B cell (primary cell): ENCODE data around the gene BLM. TPM values are rescaled to one million over a fixed set of nuclear protein-coding genes. Genes with fewer than 3 reads are reported as not detected.
"Not testable (repeated sequence)": the region's sequence is repeated elsewhere in the genome, so short reads cannot be mapped to it uniquely, and the experiment has no call there.

Source experiments
- ATAC-seq: fragments of 200-7000 bp; cut with Tn5 transposase; one replicate; pipeline ENCODE4 v1.10.0; 2021; ENCODE audit warnings: low read depth, mild to moderate bottlenecking, moderate number of reproducible peaks, moderate library complexity
- CTCF ChIA-PET: fragments of 350-600 bp; sonication (Branson Sonifier 250); formaldehyde crosslinking; loops from one replicate; lab custom pipeline; 2021; ENCODE audit warnings: antibody characterized with exemption, inconsistent platforms; lab: Charles Lee
- POLR2A ChIA-PET: fragments of 350-600 bp; sonication (Branson Sonifier 250); formaldehyde crosslinking; loops from one replicate; lab custom pipeline; 2021; ENCODE audit warnings: antibody characterized with exemption; lab: Charles Lee
- DNase-seq: peaks from one replicate; pipeline ENCODE4 v3.0.0; 2013
- H2AFZ ChIP-seq: 2 replicates; pipeline ENCODE4 v1.6.1; 2012; ENCODE audit warnings: mild to moderate bottlenecking, low read depth, low read length; ENCODE audit not compliant: insufficient read depth, poor library complexity, severe bottlenecking
- H3K27ac ChIP-seq, 2 donors: 1 replicate in 1 of 2; 2 replicates in 1 of 2; pipeline ENCODE4 v1.5.1; 2012 to 2013; ENCODE audit warnings: low read length in 2 of 2, mild to moderate bottlenecking in 2 of 2, moderate library complexity in 1 of 2
- H3K27me3 ChIP-seq, 4 experiments: fragments of 200-600 bp in 1 of 4; sonication (generic) in 1 of 4; replicated peaks in 1 of 4; 1 replicate in 2 of 4; 2 replicates in 2 of 4; pipeline versions ENCODE4 v1.6.1 to v1.7.0; 2013 to 2016; ENCODE audit warnings: low read length in 3 of 4, mild to moderate bottlenecking in 2 of 4, mixed read lengths in 1 of 4, moderate library complexity in 1 of 4; ENCODE audit not compliant: insufficient read depth in 4 of 4, control insufficient read depth in 3 of 4; ENCODE audit errors: control extremely low read depth in 1 of 4
- H3K36me3 ChIP-seq, 2 experiments: replicated peaks in 1 of 2; 1 replicate in 1 of 2; 2 replicates in 1 of 2; pipeline versions ENCODE4 v1.6.1 to v1.7.1; 2013; ENCODE audit warnings: low read length in 1 of 2; ENCODE audit not compliant: insufficient read depth in 2 of 2, control insufficient read depth in 1 of 2; ENCODE audit errors: control extremely low read depth in 1 of 2, extremely low read depth in 1 of 2
- H3K4me1 ChIP-seq, 2 donors: fragments of 200-600 bp in 1 of 2; sonication (generic) in 1 of 2; 1 replicate in 1 of 2; 2 replicates in 1 of 2; pipeline versions ENCODE4 v1.5.1 to v1.6.1; 2013 to 2017; ENCODE audit warnings: low read length in 2 of 2; ENCODE audit not compliant: control insufficient read depth in 2 of 2, insufficient read depth in 2 of 2
- H3K4me2 ChIP-seq: replicated peaks from 2 replicates; pipeline ENCODE3; 2012; ENCODE audit warnings: mild to moderate bottlenecking, low read depth, low read length; ENCODE audit not compliant: poor library complexity, severe bottlenecking
- H3K4me3 ChIP-seq, 5 experiments: fragments of 200-600 bp in 1 of 5; sonication (generic) in 1 of 5; 1 replicate in 3 of 5; 2 replicates in 2 of 5; pipeline versions ENCODE4 v1.5.1 to v1.7.0; 2011 to 2016; ENCODE audit warnings: low read length in 4 of 5, mild to moderate bottlenecking in 4 of 5, low read depth in 2 of 5, control low read depth in 1 of 5, moderate library complexity in 1 of 5; ENCODE audit not compliant: insufficient read depth in 1 of 5; ENCODE audit errors: control extremely low read depth in 1 of 5, extremely low read depth in 1 of 5
- H3K79me2 ChIP-seq: fragments of 200-600 bp; sonication (generic); one replicate; pipeline ENCODE4 v1.6.0; 2016; ENCODE audit warnings: low read length; ENCODE audit not compliant: control insufficient read depth, insufficient read depth
- H3K9ac ChIP-seq: fragments of 200-600 bp; sonication (generic); 2 replicates; pipeline ENCODE4 v1.6.1; 2017; ENCODE audit warnings: mild to moderate bottlenecking, low read length, moderate library complexity
- H3K9me3 ChIP-seq, 3 donors: one replicate each; pipeline versions ENCODE4 v1.6.1 to v1.7.1; 2013; ENCODE audit warnings: low read length in 2 of 3; ENCODE audit not compliant: control insufficient read depth in 2 of 3, insufficient read depth in 1 of 3; ENCODE audit errors: control extremely low read depth in 1 of 3
- H4K20me1 ChIP-seq: 2 replicates; pipeline ENCODE4 v1.6.0; 2012; ENCODE audit warnings: mild to moderate bottlenecking, low read length; ENCODE audit not compliant: insufficient read depth, control insufficient read depth, poor library complexity, severe bottlenecking
- H3K27ac Mint-ChIP-seq: one replicate; pipeline ENCODE4 v1.8.0; 2021; ENCODE audit warnings: mixed read lengths
- H3K27me3 Mint-ChIP-seq: one replicate; pipeline ENCODE4 v1.8.0; 2021; ENCODE audit warnings: mixed read lengths
- H3K4me1 Mint-ChIP-seq: one replicate; pipeline ENCODE4 v1.8.0; 2021; ENCODE audit warnings: mixed read lengths
- H3K4me3 Mint-ChIP-seq: one replicate; pipeline ENCODE4 v1.8.0; 2021; ENCODE audit warnings: mixed read lengths
- H3K9me3 Mint-ChIP-seq: one replicate; pipeline ENCODE4 v1.8.0; 2022; ENCODE audit warnings: mixed read lengths; ENCODE audit not compliant: insufficient read depth
- EZH2 ChIP-seq: IDR thresholded peaks from 2 replicates; pipeline ENCODE4 v1.6.1; 2012; ENCODE audit warnings: borderline replicate concordance, low read depth, mild to moderate bottlenecking, moderate library complexity, low read length; ENCODE audit not compliant: insufficient read depth, poor library complexity, severe bottlenecking
- WGBS: methylation state at CpG from one replicate; pipeline ENCODE4 v1.1.5; 2013; ENCODE audit warnings: missing lambda C conversion rate; ENCODE audit not compliant: insufficient coverage; 5-methylcytosine and 5-hydroxymethylcytosine counted together
- intact Hi-C: fragments of 100-400 bp; cut with micrococcal nuclease; formaldehyde crosslinking; loops from one replicate; pipeline ENCODE4 v1.10.0; 2022
- polyA plus RNA-seq: library from polyadenylated mRNA; depleted of rRNA; stranded (reverse); fragments of >200 nt; gene quantifications from 2 replicates; pipeline ENCODE4 v1.2.3, GENCODE V29; 2012
- total RNA-seq, 2 donors: library from RNA; stranded (reverse); fragments of 120-200 nt in 1 of 2; gene quantifications; 1 replicate in 1 of 2; 2 replicates in 1 of 2; pipeline versions ENCODE4 v1.2.3 to v1.2.4, GENCODE V29; 2013 to 2022
- TF ChIP-seq, protein P1 (sequence below): fragments of 200-600 bp; IDR thresholded peaks from one replicate; pipeline ENCODE4 v1.8.0; 2022; ENCODE audit warnings: antibody characterized with exemption, mild to moderate bottlenecking

The BLM gene
- total and polyA plus RNA-seq, 2 donors (not counting 1 experiment from before 2014, with no cell fraction given) = 5.2 to 17.4 TPM

DNA sequence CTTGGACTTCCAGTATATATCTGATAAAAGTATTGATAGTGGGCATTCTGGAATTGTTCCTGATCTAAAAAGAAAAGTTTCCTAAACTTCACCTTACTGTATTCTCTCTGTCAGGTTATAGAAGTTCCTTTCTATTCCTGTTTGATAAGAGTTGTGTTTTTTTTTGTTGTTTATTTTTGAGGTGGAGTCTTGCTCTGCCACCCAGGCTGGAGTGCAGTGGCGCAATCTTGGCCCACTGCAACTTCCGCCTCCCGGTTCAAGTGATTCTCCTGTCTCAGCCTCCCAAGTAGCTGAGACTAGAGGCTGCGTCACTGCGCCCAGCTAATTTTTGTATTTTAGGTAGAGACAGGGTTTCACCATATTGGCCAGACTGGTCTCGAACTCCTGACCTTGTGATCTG, 13.1 kb downstream of the BLM start:
- CTCF ChIA-PET = no interaction called here

DNA sequence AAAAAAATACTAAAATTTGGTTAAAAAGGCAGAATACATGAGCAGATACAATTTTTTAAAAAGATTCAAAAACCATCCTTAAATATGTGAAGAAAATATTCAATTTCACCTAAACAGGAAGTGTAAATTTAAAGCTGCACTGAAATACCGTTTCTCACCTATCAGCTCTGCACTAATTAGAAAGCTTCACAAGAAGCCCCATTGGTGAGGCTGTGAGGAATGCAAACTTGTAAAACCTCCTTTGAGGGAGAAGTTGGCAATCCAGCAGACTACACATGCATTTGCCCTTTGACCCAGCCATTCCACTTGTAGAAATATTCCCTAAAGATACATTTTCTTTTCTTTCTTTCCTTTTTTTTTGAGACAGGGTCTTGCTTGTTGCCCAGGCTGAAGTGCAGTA, 18.8 kb downstream of the BLM start:
- WGBS = no CpG with 5 or more reads among the region's 1 CpG
- no peak for TF ChIP-seq EZH2
- TF ChIP-seq, protein P1, sequence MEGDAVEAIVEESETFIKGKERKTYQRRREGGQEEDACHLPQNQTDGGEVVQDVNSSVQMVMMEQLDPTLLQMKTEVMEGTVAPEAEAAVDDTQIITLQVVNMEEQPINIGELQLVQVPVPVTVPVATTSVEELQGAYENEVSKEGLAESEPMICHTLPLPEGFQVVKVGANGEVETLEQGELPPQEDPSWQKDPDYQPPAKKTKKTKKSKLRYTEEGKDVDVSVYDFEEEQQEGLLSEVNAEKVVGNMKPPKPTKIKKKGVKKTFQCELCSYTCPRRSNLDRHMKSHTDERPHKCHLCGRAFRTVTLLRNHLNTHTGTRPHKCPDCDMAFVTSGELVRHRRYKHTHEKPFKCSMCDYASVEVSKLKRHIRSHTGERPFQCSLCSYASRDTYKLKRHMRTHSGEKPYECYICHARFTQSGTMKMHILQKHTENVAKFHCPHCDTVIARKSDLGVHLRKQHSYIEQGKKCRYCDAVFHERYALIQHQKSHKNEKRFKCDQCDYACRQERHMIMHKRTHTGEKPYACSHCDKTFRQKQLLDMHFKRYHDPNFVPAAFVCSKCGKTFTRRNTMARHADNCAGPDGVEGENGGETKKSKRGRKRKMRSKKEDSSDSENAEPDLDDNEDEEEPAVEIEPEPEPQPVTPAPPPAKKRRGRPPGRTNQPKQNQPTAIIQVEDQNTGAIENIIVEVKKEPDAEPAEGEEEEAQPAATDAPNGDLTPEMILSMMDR = no peak
- H3K9me3 ChIP-seq = peaks cover 2 to 4% (median 3%) of the 10 kb centered on the region in 3 donors
- peaks cover 17% of the 10 kb centered on the region for H3K79me2 ChIP-seq
- ChIA-PET CTCF (interaction anchor here (0.6 kb wide), 1 partner anchor 846 kb away, joined by 5 read pairs; no protein-coding TSS in a partner anchor), POLR2A (interaction anchor here (0.5 kb wide), 1 partner anchor 13 kb away, joined by 3 read pairs; no protein-coding TSS in a partner anchor)
- no peak overlapping the region for H3K4me3 ChIP-seq
- no peak overlapping the region for H3K27ac ChIP-seq
- H3K4me2 ChIP-seq = no peak overlapping the region
- no peaks in the 10 kb centered on the region for H3K27me3 Mint-ChIP-seq
- H3K4me1 Mint-ChIP-seq = peaks cover 3% of the 10 kb centered on the region
- H3K27me3 ChIP-seq = no peaks in the 10 kb centered on the region
- H3K36me3 ChIP-seq = peaks cover 3 to 6% of the 10 kb centered on the region in 2 experiments
- ATAC-seq (no peak), DNase-seq (no peak)
- peaks cover 4% of the 10 kb centered on the region for H3K9me3 Mint-ChIP-seq
- H3K27ac Mint-ChIP-seq = no peak overlapping the region
- H3K4me1 ChIP-seq = no peaks in the 10 kb centered on the region
- no peak overlapping the region for H3K9ac ChIP-seq
- H2AFZ ChIP-seq = no peak overlapping the region
- H3K4me3 Mint-ChIP-seq = no peak overlapping the region
- H4K20me1 ChIP-seq = no peaks in the 10 kb centered on the region
- intact Hi-C loops = no loop called here

More for the DNA sequence above, 13.1 kb downstream of the BLM start:
- peaks cover 52% of the 10 kb centered on the region for H3K79me2 ChIP-seq
- Mint-ChIP-seq H3K27ac (no peak overlapping the region), H3K4me3 (no peak overlapping the region), H3K9me3 (no peaks in the 10 kb centered on the region), H3K27me3 (no peaks in the 10 kb centered on the region), H3K4me1 (peaks cover 6% of the 10 kb centered on the region)
- no peak for ATAC-seq
- no peak overlapping the region for H2AFZ ChIP-seq
- no peaks in the 10 kb centered on the region for H4K20me1 ChIP-seq
- DNase-seq = no peak
- H3K4me3 ChIP-seq = no peak overlapping the region
- peaks cover under 1 to 1% of the 10 kb centered on the region in 2 donors for H3K4me1 ChIP-seq
- H3K9me3 ChIP-seq = peaks cover 2 to 4% (median 3%) of the 10 kb centered on the region in 3 donors
- intact Hi-C loops = no loop called here
- H3K27me3 ChIP-seq = no peaks in the 10 kb centered on the region
- H3K9ac ChIP-seq = no peak overlapping the region
- peaks cover 2 to 6% of the 10 kb centered on the region in 2 experiments for H3K36me3 ChIP-seq
- POLR2A ChIA-PET = interaction anchor here (0.7 kb wide), 1 partner anchor 28 kb away, joined by 3 read pairs; no protein-coding TSS in a partner anchor
- H3K27ac ChIP-seq = no peak overlapping the region
- no peak overlapping the region for H3K4me2 ChIP-seq
- TF ChIP-seq EZH2 = no peak
- 100% methylated on average over 6 of the region's 6 CpGs for WGBS

DNA sequence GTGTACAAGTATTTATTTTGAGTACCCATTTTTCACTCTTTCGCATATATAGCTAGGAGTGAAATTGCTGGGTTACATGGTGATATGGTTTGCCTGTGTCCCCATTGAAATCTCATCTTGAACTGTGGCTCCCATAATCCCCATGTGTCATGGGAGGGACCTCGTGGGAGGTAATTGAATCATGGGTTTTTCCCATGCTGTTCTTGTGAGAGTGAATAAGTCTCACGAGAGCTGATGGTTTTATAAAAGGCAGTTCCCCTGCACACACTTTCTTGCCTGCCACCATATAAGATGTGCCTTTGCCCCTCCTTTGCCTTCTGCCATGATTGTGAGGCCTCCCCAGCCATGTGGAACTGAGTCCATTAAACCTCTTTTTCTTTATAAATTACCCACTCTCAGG, 23.4 kb downstream of the BLM start:
- H3K4me2 ChIP-seq, H3K27me3 Mint-ChIP-seq, H3K4me3 ChIP-seq, H3K4me3 Mint-ChIP-seq, POLR2A ChIA-PET, DNase-seq, H4K20me1 ChIP-seq, H3K27me3 ChIP-seq, H3K36me3 ChIP-seq, H3K4me1 Mint-ChIP-seq, H3K27ac ChIP-seq, H3K27ac Mint-ChIP-seq, H2AFZ ChIP-seq, ATAC-seq, H3K9me3 ChIP-seq, H3K4me1 ChIP-seq, H3K9me3 Mint-ChIP-seq, H3K9ac ChIP-seq: not testable (repeated sequence)
- intact Hi-C loops = loop anchor here (1.0 kb wide), 1 partner anchor 13 kb away; no protein-coding TSS in a partner anchor
- H3K79me2 ChIP-seq = peaks cover 35% of the 10 kb centered on the region
- CTCF ChIA-PET = interaction anchor here (1.3 to 1.6 kb wide), 2 partner anchors 93 to 145 kb away, joined by 3 to 4 read pairs; no protein-coding TSS in a partner anchor
- no CpG with 5 or more reads among the region's 3 CpGs for WGBS
